NCI-H748 (cell line): ENCODE data around the gene RHCE.
"Not testable (repeated sequence)": the region's sequence is repeated elsewhere in the genome, so short reads cannot be mapped to it uniquely, and the experiment has no call there.

Experiments
- DNase-seq: peaks from one replicate; lab custom pipeline; 2025; ENCODE audit not compliant: unreplicated experiment; lab: John Stamatoyannopoulos, UW

RHCE gene

GRCh38 chr1:25420715-25421114 lies at the start of gene RHCE:
RHCE (minus strand) TSS chr1:25420825; CDS start chr1:25420786, 39 bp downstream.
- not testable (repeated sequence) for DNase-seq

GRCh38 chr1:25469177-25469576 lies 48.6 kb upstream of the RHCE start:
- no peak for DNase-seq

- no peak for DNase-seq
These were observed 47.4 kb upstream of the RHCE start for GRCh38 chr1:25468033-25468432.

GRCh38 chr1:25467616-25468015 lies 47.0 kb upstream of the RHCE start:
- no peak for DNase-seq

- DNase-seq, result no peak
These were observed 46.6 kb upstream of the RHCE start for GRCh38 chr1:25467193-25467592.

- DNase-seq, result no peak
These were observed 42.1 kb upstream of the RHCE start for GRCh38 chr1:25462732-25463131.

- DNase-seq, result no peak
These were observed 41.2 kb upstream of the RHCE start for GRCh38 chr1:25461849-25462248.

- not testable (repeated sequence) for DNase-seq
These were observed 40.2 kb upstream of the RHCE start for GRCh38 chr1:25460816-25461215.

- no peak for DNase-seq
These were observed 39.4 kb upstream of the RHCE start for GRCh38 chr1:25460020-25460419.

- DNase-seq, result no peak
These were observed 38.1 kb upstream of the RHCE start for GRCh38 chr1:25458541-25459298.

GRCh38 chr1:25456502-25456901 lies 35.9 kb upstream of the RHCE start:
- no peak for DNase-seq

- DNase-seq, result no peak
These were observed 31.3 kb upstream of the RHCE start for GRCh38 chr1:25451908-25452307.

GRCh38 chr1:25450891-25451290 lies 30.3 kb upstream of the RHCE start:
- no peak for DNase-seq

- DNase-seq, result no peak
These were observed 26.9 kb upstream of the RHCE start for GRCh38 chr1:25447547-25447946.

GRCh38 chr1:25445993-25446538 lies 25.4 kb upstream of the RHCE start:
- no peak for DNase-seq

- not testable (repeated sequence) for DNase-seq
These were observed 24.0 kb upstream of the RHCE start for GRCh38 chr1:25444604-25445003.

GRCh38 chr1:25443030-25443699 lies 22.5 kb upstream of the RHCE start:
- no peak for DNase-seq

GRCh38 chr1:25442178-25442577 lies 21.6 kb upstream of the RHCE start:
- no peak for DNase-seq

GRCh38 chr1:25439287-25439686 lies 18.7 kb upstream of the RHCE start:
- DNase-seq, result no peak

- no peak for DNase-seq
These were observed 17.0 kb upstream of the RHCE start for GRCh38 chr1:25437672-25438071.

- DNase-seq, result no peak
These were observed 14.9 kb upstream of the RHCE start for GRCh38 chr1:25435397-25436108.
